SIG-M5 (cell line): ENCODE measurements around the gene ZNF557.
A peak's percentile ranks its signal among the peaks of the same experiment; 100 is the strongest.
"Not testable (repeated sequence)": the region's sequence is repeated elsewhere in the genome, so short reads cannot be mapped to it uniquely, and the experiment has no call there.

ENCODE experiments used
- DNase-seq: peaks from one replicate; lab custom pipeline; 2025; lab: John Stamatoyannopoulos, UW

ZNF557 gene

DNA sequence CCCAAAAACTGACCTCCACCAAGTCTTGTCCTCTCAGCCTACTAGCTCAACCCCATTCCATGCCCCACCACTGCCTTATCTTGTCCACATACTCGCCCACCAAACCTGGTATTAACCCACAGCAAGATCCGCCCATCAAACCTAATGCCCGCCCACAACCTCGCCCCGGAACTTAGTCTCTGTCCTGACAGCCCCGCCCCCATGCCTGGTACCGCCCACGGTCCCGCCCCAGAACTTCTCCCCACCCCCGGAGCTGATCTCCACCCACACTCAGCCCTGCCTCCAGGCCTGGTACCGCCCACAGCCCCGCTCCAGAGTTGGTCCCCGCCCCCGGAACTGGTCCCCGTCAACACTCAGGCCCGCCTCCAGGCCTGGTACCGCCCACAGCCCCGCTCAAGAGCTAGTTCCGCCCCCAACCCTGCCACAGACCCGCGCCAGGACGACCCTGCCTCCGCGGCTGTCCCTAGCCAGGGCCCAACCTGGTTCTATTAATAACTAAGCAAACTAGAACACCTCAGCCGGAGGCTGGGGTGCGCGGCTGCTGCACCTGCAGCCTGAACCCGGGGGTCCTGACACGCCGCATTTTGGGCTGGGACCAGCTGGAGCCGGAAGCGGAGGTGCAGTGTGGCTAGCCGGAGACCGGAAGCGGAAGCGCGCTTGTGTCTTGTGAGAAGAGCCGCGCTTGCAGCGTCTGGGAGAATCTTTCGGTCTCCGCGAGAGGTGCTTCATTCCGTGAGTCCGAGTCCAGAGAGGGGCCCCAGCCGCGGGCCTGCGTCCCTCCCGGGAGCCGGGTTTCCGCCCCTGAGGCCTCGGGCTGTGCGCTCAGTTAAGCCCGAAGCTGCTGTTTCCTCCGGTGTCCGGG lies at the start of gene ZNF557:
ZNF557 (plus strand) TSS at position 662 of the 862 bp plus-strand sequence. CDS start 5,372 bp downstream, outside the sequence.
- DNase-seq, result peak; percentile 50

DNA sequence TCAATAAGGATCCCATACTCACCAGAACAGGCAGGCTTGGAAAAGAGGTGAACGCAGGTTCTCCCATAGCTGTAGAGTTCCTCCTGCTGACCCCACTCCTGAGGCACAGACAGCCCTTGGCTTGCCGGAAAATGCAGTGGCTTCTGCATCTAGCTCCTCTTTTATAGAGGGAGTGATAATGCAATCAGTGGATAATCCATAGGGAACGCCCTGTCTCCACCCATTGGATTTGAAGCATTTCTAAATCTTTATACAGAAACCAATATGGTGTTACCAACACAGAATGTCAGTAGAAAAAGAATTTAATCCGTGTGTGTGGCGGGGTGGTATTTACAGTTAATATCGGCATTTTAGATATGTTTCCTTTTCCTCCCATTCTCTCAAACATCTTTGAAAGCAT lies 48.2 kb upstream of the ZNF557 start, which contains the start of gene MBD3L2B:
MBD3L2B (minus strand) TSS at position 101 of the 400 bp plus-strand sequence; CDS start at position 67, 34 bp downstream.
- not testable (repeated sequence) for DNase-seq

DNA sequence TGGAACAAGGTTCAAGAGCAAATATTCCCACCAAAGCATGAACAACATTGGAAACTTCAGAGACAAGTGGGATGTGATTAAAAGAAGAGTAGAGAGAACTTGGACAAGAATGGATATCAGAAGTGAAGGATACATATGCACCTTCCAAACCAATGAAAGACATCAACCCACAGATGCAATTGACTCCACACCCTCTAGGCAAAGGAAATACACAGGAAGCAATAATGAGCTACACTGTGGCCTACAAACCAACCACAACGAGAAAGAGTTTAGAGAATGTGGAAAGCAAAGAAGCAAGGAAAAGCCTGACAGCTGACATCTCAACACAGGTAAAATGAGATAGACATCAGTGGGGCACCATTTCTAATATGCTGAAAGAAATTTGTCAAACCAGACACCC lies 40.7 kb upstream of the ZNF557 start:
- not testable (repeated sequence) for DNase-seq

DNA sequence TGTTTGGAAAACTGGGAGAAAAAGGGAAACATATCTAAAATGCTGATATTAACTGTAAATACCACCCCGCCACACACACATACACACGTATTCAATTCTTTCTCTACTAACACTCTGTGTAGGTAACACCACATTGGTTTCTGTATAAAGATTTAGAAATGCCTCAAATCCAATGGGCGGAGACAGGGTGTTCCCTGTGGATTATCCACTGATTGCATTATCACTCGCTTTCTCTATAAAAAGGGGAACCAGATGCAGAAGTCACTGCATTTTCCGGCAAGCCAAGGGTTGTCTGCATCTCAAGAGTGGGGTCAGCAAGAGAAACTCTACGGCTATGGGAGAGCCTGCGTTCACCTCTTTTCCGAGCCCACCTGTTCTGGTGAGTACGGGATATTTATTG lies 39.2 kb upstream of the ZNF557 start, which contains the start of gene MBD3L5:
MBD3L5 (plus strand) TSS at position 301 of the 400 bp plus-strand sequence; CDS start at position 335, 34 bp downstream.
- not testable (repeated sequence) for DNase-seq

DNA sequence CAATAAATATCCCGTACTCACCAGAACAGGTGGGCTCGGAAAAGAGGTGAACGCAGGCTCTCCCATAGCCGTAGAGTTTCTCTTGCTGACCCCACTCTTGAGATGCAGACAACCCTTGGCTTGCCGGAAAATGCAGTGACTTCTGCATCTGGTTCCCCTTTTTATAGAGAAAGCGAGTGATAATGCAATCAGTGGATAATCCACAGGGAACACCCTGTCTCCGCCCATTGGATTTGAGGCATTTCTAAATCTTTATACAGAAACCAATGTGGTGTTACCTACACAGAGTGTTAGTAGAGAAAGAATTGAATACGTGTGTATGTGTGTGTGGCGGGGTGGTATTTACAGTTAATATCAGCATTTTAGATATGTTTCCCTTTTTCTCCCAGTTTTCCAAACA lies 29.4 kb upstream of the ZNF557 start, which contains the start of gene MBD3L4:
MBD3L4 (minus strand) TSS at position 101 of the 400 bp plus-strand sequence; CDS start at position 66, 35 bp downstream.
- DNase-seq, result not testable (repeated sequence)

DNA sequence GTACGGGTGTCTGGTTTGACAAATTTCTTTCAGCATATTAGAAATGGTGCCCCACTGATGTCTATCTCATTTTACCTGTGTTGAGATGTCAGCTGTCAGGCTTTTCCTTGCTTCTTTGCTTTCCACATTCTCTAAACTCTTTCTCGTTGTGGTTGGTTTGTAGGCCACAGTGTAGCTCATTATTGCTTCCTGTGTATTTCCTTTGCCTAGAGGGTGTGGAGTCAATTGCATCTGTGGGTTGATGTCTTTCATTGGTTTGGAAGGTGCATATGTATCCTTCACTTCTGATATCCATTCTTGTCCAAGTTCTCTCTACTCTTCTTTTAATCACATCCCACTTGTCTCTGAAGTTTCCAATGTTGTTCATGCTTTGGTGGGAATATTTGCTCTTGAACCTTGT lies 27.9 kb upstream of the ZNF557 start:
- DNase-seq, result not testable (repeated sequence)

DNA sequence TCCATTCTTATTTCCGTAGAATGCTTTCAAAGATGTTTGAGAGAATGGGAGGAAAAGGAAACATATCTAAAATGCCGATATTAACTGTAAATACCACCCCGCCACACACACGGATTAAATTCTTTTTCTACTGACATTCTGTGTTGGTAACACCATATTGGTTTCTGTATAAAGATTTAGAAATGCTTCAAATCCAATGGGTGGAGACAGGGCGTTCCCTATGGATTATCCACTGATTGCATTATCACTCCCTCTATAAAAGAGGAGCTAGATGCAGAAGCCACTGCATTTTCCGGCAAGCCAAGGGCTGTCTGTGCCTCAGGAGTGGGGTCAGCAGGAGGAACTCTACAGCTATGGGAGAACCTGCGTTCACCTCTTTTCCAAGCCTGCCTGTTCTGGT lies 20.5 kb upstream of the ZNF557 start, which contains the start of gene MBD3L2:
MBD3L2 (plus strand) TSS at position 301 of the 400 bp plus-strand sequence; CDS start at position 354, 53 bp downstream.
- not testable (repeated sequence) for DNase-seq

DNA sequence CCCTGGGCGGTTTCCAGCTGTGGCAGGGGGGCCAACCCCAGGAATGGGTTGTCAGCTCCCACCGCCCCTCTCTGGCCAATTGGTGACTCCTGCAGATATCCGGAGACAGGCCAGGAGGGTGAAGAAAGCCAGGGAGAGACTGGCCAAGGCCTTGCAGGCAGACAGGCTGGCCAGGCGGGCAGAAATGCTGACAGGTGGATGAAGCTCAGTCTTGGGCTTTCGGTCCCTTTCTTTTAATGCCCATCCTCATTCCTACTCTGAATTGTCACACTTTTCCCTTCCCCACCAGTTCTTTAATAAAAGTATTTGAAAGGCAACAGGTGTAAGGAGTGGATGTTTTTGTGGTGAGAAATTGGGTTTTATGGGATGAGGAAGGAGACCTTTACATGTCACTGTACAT lies 18.1 kb upstream of the ZNF557 start:
- DNase-seq, result not testable (repeated sequence)

DNA sequence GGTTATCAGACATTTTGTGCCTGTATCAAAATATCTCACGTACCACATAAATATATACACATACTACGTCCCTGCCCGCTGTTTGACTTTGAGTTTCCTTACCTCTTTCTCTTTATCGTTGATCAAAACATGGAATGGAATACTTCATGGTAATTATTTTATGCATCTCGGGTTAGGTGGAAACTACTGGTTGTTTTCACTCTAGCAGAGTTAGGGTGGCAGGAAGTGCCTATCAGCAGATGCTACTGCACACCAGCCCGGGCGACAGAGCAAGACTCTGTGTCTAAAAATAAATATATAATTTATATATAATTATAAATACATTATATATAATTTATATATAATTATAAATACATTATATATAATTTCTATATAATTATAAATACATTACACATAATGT lies 16.6 kb upstream of the ZNF557 start:
- DNase-seq, result not testable (repeated sequence)

DNA sequence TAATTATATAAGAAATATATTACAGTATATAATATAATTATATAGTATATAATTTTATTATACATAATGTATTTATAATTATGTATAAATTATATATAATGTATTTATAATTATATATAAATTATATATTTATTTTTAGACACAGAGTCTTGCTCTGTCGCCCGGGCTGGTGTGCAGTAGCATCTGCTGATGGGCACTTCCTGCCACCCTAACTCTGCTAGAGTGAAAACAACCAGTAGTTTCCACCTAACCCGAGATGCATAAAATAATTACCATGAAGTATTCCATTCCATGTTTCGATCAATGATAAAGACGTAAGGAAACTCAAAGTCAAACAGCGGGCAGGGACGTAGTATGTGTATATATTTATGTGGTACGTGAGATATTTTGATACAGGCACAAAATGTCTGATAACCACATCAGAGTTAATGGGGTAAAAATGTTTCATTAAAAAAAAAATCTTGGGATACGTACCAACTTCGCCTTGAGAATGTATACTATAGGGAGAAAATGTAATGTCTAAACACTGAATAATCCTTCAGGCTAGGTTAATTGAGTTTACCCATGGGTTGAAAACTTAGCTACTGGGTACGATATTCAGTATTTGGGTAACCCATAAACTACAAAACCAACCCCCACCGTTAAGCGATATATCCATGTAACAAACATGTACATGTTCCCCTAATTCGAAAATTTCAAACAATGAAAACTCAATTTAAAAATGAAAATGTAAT lies 14.7 kb upstream of the ZNF557 start:
- not testable (repeated sequence) for DNase-seq

DNA sequence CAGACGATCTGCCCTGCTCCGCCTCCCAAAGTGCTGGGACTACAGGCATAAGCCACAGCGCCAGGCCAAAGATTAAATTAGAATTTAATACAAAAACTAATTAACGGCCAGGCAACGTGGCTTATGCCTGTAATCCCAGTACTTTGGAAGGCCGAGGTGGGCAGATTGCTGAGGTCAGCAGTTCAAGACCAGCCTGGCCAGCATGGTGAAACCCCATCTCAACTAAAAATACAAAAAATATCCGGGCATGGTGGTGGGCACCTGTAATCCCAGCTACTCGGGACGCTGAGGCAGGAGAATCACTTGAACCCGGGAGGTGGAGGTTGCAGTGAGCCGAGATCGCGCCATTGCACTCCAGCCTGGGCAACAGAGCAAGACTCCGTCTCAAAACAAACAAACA lies 13.8 kb upstream of the ZNF557 start:
- DNase-seq, result not testable (repeated sequence)

DNA sequence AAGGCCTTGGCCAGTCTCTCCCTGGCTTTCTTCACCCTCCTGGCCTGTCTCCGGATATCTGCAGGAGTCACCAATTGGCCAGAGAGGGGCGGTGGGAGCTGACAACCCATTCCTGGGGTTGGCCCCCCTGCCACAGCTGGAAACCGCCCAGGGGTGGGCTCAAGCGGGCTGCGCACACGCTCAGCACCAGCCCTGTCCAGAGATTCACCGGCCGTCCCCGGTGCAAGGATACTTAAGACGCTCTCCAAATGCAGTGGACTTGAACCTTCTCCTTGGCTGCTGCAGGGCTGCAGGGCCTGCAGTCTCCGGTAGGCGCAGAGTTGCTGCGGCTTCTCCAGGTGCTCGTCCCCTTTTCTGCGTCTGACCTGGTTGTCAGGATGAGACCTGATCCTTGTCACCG lies 13.1 kb upstream of the ZNF557 start:
- DNase-seq, result not testable (repeated sequence)

DNA sequence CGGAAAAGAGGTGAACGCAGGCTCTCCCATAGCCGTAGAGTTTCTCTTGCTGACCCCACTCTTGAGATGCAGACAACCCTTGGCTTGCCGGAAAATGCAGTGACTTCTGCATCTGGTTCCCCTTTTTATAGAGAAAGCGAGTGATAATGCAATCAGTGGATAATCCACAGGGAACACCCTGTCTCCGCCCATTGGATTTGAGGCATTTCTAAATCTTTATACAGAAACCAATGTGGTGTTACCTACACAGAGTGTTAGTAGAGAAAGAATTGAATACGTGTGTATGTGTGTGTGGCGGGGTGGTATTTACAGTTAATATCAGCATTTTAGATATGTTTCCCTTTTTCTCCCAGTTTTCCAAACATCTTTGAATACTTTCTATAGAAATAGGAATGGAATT lies 10.9 kb upstream of the ZNF557 start, which contains the start of gene MBD3L3:
MBD3L3 (minus strand) TSS at position 101 of the 400 bp plus-strand sequence; CDS start at position 30, 71 bp downstream.
- DNase-seq, result not testable (repeated sequence)

DNA sequence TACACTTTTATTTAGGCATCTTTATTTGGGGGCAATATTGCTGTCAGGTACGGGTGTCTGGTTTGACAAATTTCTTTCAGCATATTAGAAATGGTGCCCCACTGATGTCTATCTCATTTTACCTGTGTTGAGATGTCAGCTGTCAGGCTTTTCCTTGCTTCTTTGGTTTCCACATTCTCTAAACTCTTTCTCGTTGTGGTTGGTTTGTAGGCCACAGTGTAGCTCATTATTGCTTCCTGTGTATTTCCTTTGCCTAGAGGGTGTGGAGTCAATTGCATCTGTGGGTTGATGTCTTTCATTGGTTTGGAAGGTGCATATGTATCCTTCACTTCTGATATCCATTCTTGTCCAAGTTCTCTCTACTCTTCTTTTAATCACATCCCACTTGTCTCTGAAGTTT lies 9.5 kb upstream of the ZNF557 start:
- not testable (repeated sequence) for DNase-seq

DNA sequence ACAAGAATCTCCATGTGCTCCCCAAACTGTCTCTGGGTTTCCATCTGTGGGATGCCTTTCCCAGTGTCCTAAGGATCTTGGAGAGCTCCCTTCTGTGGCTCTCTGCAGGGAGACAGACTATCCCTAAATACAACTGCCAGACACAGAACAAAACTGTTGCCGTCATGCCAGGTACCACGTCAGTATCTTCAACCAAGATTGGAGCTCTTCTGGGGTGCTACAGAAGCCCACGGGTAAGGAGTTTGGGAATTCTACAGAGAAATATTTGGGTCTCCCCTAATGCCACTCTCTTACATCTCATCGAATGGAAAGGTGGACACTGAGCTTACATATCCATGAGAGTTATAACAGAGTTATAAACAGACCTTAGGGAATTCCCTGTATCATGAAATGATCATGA lies 6.2 kb upstream of the ZNF557 start:
- DNase-seq, result no peak

DNA sequence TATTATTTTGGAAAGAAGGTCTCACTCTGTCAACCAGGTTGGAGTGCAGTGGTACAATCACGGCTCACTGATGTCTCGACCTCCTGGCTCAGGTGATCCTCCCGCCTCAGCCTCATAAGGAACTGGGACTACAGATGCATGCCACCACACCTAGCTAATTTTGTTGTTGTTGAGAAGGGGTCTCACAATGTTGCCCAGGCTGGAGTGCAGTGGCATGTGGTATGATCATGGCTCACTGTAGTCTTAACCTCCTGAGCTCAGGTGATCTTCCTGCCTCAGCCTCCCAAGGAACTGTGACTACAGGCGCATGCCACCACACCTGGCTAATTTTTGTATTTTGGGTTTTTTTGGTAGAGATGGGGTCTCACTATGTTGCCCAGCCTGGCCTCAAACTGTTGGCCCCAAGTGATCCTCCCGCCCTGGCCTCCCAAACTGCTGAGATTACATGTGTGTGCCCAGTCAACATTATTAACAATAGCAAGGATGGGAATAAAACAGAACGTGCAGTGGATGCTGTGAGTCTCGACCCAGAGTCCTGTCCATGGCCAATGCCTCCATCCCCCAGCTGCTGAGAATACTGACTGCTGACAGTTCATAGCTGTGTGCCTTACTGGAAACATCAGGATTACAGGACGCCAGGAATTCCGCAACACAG lies 5.6 kb upstream of the ZNF557 start:
- no peak for DNase-seq

DNA sequence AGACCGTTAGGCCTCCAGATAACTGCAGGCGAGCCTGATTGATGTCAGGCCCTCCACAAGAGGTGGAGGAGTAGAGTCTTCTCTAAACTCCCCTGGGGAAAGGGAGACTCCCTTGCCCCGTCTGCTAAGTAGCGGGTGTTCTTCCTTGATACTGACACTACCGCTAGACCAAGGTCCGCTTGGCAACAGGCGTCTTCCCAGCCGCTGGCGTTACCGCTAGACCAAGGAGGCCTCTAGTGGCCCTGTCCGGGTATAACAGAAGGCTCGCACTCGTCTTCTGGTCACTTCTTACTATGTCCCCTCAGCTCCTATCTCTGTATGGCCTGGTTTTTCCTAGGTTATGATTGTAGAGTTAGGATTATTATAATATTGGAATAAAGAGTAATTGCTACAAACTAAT lies 2.4 kb upstream of the ZNF557 start:
- DNase-seq, result not testable (repeated sequence)

DNA sequence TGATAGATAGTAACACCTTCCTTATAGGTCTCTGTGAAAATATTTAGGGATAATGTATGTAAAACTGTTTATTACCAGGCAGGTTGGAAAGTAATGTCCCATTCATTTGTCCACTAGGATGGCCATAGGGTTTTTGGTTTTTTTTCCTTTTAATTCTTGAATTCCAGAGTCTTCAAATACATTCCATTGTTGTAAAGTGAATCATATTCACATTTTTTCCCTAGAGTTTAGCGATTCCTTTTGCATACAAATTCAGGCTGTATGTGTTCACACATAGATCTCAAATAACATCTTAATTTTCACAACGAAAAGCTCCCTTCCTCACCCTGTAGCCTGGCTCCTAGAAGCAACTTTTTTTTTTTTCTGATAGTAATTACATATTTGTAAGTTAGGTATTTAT lies 1.8 kb upstream of the ZNF557 start:
- no peak for DNase-seq

DNA sequence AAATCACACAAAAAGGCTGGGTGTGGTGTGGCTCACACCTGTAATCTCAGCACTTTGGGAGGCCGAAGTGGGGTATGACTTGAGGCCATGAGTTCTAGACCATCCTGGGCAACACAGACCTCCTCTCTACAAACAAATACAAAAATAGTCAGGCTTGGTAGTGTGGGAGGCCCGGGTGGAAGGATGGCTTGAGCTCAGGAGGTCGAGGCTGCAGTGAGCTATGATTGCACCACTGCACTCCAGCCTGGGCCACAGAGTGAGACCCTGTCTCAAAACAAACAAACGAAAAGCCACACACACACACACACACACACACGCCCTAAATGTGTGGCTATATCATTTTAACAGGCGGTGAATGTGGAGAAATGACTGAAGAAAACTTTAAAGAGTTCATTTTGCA lies 904 bp upstream of the ZNF557 start:
- DNase-seq, result no peak

DNA sequence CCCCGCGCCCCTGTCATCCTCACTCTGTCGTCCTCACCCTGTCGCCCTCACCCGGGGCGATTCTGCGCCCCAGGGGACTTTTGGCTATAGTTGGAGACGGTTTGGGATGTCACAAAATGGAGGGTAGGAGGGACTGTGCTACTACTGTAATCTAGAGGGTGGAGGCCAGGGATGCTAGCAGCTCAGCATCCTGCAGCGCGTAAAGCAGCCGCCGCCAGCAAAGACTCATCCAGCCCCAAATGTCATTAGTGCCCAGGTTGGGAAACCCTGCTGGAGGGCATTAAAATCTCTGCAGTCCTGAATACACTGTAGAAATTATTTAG lies 362 bp downstream of the ZNF557 start:
- no peak for DNase-seq

DNA sequence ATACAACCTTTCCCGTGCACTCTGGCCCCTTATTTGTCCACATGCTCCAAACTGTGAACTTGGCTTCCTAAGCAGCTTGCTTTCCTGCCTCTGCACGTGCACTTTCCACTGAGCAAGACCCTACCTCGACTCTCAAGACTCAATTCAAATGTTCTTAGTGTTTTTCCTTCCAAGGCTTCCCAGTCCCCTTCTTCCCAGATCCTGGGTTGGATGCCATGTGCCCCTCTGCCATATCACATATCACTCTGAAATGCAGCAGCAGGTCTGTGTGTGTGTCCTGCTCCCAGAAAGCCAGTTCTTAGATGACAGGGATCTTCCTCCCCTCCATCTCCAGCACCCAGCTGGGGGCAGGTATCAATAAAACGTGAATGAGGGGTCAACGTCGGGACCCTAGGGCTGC lies 3.0 kb downstream of the ZNF557 start:
- DNase-seq, result no peak

DNA sequence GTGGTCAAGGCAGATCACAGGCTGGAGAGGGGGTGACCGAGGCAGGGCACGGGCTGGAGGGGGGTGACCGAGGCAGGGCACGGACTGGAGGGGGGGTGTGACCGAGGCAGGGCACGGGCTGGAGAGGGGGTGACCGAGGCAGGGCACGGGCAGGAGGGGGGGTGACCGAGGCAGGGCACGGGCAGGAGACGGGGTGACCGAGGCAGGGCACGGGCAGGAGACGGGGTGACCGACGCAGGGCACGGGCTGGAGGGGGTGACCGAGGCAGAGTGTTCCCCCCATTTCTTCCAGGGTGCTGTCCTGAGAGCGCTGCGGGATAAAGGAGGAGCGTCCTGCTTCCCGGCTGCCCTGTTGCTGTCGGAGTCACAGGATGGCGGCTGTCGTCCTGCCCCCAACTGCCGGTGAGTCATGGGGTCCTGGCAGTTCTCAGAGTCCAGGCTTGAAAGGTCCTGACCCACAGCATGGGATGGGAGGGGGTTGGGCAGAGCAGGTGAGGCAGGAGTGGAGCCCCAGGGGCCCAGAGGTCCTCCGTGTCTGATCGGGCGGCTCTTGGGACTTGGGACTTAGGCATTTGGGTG lies 5.3 kb downstream of the ZNF557 start:
- DNase-seq, result no peak
